Effector memory CD8-positive, alpha-beta T cell (primary cell): ENCODE measurements around the gene LYSMD2.

Experiments used
- ATAC-seq: fragments of 150-1000 bp; cut with Tn5 transposase; replicated peaks from 2 replicates; pipeline ENCODE4 v1.10.0; 2021; ENCODE audit warnings: mild to moderate bottlenecking, moderate library complexity
- DNase-seq, 3 experiments: peaks; one replicate each; pipeline ENCODE4 v3.0.0; 2021
- H3K27ac Mint-ChIP-seq, 2 donors: one replicate each; pipeline ENCODE4 v1.8.0; 2022; ENCODE audit warnings: mild to moderate bottlenecking in 2 of 2, mixed read lengths in 2 of 2, moderate library complexity in 2 of 2
- H3K27me3 Mint-ChIP-seq, 2 donors: one replicate each; pipeline ENCODE4 v1.8.0; 2022; ENCODE audit warnings: mixed read lengths in 2 of 2
- H3K36me3 Mint-ChIP-seq: one replicate; pipeline ENCODE4 v1.8.0; 2022; ENCODE audit warnings: mild to moderate bottlenecking, moderate library complexity, mixed read lengths; ENCODE audit not compliant: insufficient read depth
- H3K4me1 Mint-ChIP-seq, 2 donors: one replicate each; pipeline ENCODE4 v1.8.0; 2022; ENCODE audit warnings: low read depth in 2 of 2, mixed read lengths in 2 of 2
- H3K4me3 Mint-ChIP-seq, 2 donors: one replicate each; pipeline ENCODE4 v1.8.0; 2022; ENCODE audit warnings: mild to moderate bottlenecking in 2 of 2, mixed read lengths in 2 of 2, moderate library complexity in 2 of 2
- H3K9me3 Mint-ChIP-seq, 2 donors: one replicate each; pipeline ENCODE4 v1.8.0; 2022; ENCODE audit warnings: mixed read lengths in 2 of 2

LYSMD2 gene

GRCh38 chr15:51696566-51696965, 40.9 kb downstream of the LYSMD2 start:
- Mint-ChIP-seq H3K27me3 (peaks cover 41 to 42% of the 10 kb centered on the region in 2 donors), H3K27ac (no peak overlapping the region), H3K9me3 (no peaks in the 10 kb centered on the region), H3K4me3 (no peak overlapping the region), H3K4me1 (peaks cover 0 to 8% of the 10 kb centered on the region in 2 donors), H3K36me3 (no peaks in the 10 kb centered on the region)
- no peak for DNase-seq
- no peak for ATAC-seq

- H3K4me1 Mint-ChIP-seq, result peaks cover 0 to 8% of the 10 kb centered on the region in 2 donors
- H3K9me3 Mint-ChIP-seq, result no peaks in the 10 kb centered on the region
- peaks cover 34 to 36% of the 10 kb centered on the region in 2 donors for H3K27me3 Mint-ChIP-seq
- H3K27ac Mint-ChIP-seq, result no peak overlapping the region
- DNase-seq (no peak), ATAC-seq (no peak)
- H3K4me3 Mint-ChIP-seq, result no peak overlapping the region
- H3K36me3 Mint-ChIP-seq, result no peaks in the 10 kb centered on the region
Observed at GRCh38 chr15:51692154-51692553, 45.3 kb downstream of the LYSMD2 start.

GRCh38 chr15:51688863-51689262, 48.6 kb downstream of the LYSMD2 start:
- ATAC-seq, result no peak
- H3K36me3 Mint-ChIP-seq, result no peaks in the 10 kb centered on the region
- H3K4me1 Mint-ChIP-seq, result peaks cover 0 to 8% of the 10 kb centered on the region in 2 donors
- no peak overlapping the region for H3K27ac Mint-ChIP-seq
- H3K4me3 Mint-ChIP-seq, result no peak overlapping the region
- DNase-seq, result no peak
- H3K9me3 Mint-ChIP-seq, result no peaks in the 10 kb centered on the region
- peaks cover 50 to 51% of the 10 kb centered on the region in 2 donors for H3K27me3 Mint-ChIP-seq

GRCh38 chr15:51687565-51687964, 49.9 kb downstream of the LYSMD2 start:
- no peak for ATAC-seq
- DNase-seq, result no peak
- H3K9me3 Mint-ChIP-seq, result no peaks in the 10 kb centered on the region
- H3K27ac Mint-ChIP-seq, result no peak overlapping the region
- no peak overlapping the region for H3K4me3 Mint-ChIP-seq
- H3K27me3 Mint-ChIP-seq, result peaks cover 50 to 53% of the 10 kb centered on the region in 2 donors
- no peaks in the 10 kb centered on the region for H3K36me3 Mint-ChIP-seq
- peaks cover 0 to 8% of the 10 kb centered on the region in 2 donors for H3K4me1 Mint-ChIP-seq

GRCh38 chr15:51681303-51681963, 56.0 kb downstream of the LYSMD2 start, which contains the start of gene SCG3:
TSS of gene SCG3 (plus strand) at chr15:51681503. CDS start at chr15:51681756, 253 bp downstream.
- Mint-ChIP-seq H3K36me3 (no peaks in the 10 kb centered on the region), H3K27me3 (peaks cover 57 to 60% of the 10 kb centered on the region in 2 donors), H3K4me1 (peaks cover 0 to 4% of the 10 kb centered on the region in 2 donors), H3K4me3 (no peak within 1 kb of the TSS), H3K9me3 (no peaks in the 10 kb centered on the region), H3K27ac (no peak within 1 kb of the TSS)
- DNase-seq, result peak; percentile 30 to 39 (median 36)
- ATAC-seq, result peak; percentile 49

GRCh38 chr15:51680321-51680720, 57.1 kb downstream of the LYSMD2 start:
- peaks cover 57 to 59% of the 10 kb centered on the region in 2 donors for H3K27me3 Mint-ChIP-seq
- H3K4me3 Mint-ChIP-seq, result no peak overlapping the region
- no peaks in the 10 kb centered on the region for H3K36me3 Mint-ChIP-seq
- no peaks in the 10 kb centered on the region for H3K9me3 Mint-ChIP-seq
- H3K27ac Mint-ChIP-seq, result no peak overlapping the region
- no peak for ATAC-seq
- peaks cover 0 to 4% of the 10 kb centered on the region in 2 donors for H3K4me1 Mint-ChIP-seq
- no peak for DNase-seq

GRCh38 chr15:51678096-51678495, 59.4 kb downstream of the LYSMD2 start:
- Mint-ChIP-seq H3K4me3 (no peak overlapping the region), H3K4me1 (peaks cover 0 to 4% of the 10 kb centered on the region in 2 donors), H3K9me3 (no peaks in the 10 kb centered on the region), H3K27me3 (peaks cover 37 to 45% of the 10 kb centered on the region in 2 donors), H3K27ac (no peak overlapping the region), H3K36me3 (no peaks in the 10 kb centered on the region)
- no peak for ATAC-seq
- no peak for DNase-seq

GRCh38 chr15:51677452-51677851, 60.0 kb downstream of the LYSMD2 start:
- peaks cover 39 to 40% of the 10 kb centered on the region in 2 donors for H3K27me3 Mint-ChIP-seq
- H3K36me3 Mint-ChIP-seq, result peaks cover 1% of the 10 kb centered on the region
- DNase-seq (no peak), ATAC-seq (no peak)
- no peak overlapping the region for H3K27ac Mint-ChIP-seq
- peaks cover 0 to 4% of the 10 kb centered on the region in 2 donors for H3K4me1 Mint-ChIP-seq
- H3K9me3 Mint-ChIP-seq, result no peaks in the 10 kb centered on the region
- H3K4me3 Mint-ChIP-seq, result no peak overlapping the region

- DNase-seq (no peak), ATAC-seq (no peak)
- H3K4me1 Mint-ChIP-seq, result peaks cover 0 to 4% of the 10 kb centered on the region in 2 donors
- H3K27me3 Mint-ChIP-seq, result peaks cover 42 to 43% of the 10 kb centered on the region in 2 donors
- H3K36me3 Mint-ChIP-seq, result peaks cover 3% of the 10 kb centered on the region
- H3K27ac Mint-ChIP-seq, result no peak overlapping the region
- no peak overlapping the region for H3K4me3 Mint-ChIP-seq
- H3K9me3 Mint-ChIP-seq, result no peaks in the 10 kb centered on the region
Observed at GRCh38 chr15:51677021-51677420, 60.4 kb downstream of the LYSMD2 start.

- Mint-ChIP-seq H3K9me3 (no peaks in the 10 kb centered on the region), H3K27me3 (peaks cover 36 to 38% of the 10 kb centered on the region in 2 donors), H3K4me1 (no peaks in the 10 kb centered on the region), H3K4me3 (no peak overlapping the region), H3K27ac (no peak overlapping the region), H3K36me3 (peaks cover 3% of the 10 kb centered on the region)
- DNase-seq (no peak), ATAC-seq (no peak)
Observed at GRCh38 chr15:51675234-51675633, 62.2 kb downstream of the LYSMD2 start.
